ENCODE data around the gene DAB2.

The DAB2 gene

DNA sequence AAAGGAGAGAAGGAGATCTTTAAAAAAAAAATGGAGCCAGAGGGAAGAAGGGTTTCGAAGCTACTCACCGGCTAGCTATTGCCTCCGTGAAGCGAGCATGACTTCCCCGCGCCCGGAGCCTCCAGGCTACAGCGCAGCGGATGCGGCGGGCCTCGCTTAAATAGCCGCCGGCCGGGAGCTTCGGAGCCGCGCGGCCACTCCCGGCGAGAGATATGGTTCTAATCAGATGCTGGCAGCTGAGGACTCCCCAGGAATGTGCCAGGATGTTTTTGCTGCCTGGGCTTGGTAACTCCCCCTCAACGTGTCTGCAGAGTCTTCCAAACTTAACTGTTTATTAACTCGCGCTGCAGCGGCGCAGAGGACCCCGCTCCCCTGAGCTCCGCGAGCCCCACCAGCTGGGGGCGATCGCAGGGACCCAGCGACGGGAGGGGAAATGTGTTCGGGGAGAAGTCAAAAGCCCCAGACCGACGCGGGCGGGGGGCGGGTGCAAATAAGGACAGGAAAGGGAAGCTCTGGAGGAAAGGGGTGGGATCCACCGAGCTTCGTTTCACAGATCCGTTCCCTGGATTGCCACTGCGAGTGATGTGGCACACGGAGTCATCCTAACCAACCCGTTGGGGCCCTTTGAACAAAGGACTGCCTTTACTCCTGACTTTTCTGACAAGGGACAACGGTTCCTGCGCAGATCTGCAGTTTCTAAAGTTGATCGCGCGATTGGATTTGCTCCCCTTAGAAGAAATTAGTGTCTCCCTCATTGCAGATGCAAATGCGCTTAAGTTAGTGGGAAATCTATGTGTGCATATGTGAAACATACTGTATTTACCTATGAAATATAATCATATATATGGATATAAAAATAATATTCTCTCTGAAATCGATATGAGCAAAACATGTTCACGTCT, at the start of gene DAB2:
TSS of gene DAB2 (minus strand) at position 245 of the 902 bp plus-strand sequence. CDS start 30,660 bp downstream, outside the sequence.
- DNase-seq = peak; percentile 92

GRCh38 chr5:39473156-39473775, 48.5 kb upstream of the DAB2 start:
- no peak for DNase-seq

GRCh38 chr5:39471836-39472508, 47.2 kb upstream of the DAB2 start:
- peak; percentile 30 for DNase-seq

DNA sequence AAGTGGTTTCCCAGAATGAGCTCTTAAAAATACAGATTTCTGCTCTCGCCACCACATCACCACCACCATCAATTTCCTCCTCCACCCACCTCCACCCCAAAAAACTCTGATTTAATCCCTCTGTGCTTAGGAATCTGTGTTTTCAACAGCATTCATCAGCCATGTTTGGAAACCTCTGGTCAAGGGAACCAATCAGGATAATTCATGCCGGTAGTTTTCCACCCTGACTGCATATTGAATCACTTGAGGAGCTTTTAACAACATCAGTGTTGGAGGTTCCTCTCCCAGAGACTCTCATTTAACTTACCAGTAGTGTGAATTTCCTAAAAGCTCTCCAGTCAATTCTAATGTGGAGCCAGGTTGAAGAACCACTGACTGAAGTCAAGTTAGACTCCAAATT, 46.0 kb upstream of the DAB2 start:
- peak; percentile 29 for DNase-seq

GRCh38 chr5:39469777-39470415, 45.1 kb upstream of the DAB2 start:
- DNase-seq = peak; percentile 30

GRCh38 chr5:39469176-39469575, 44.4 kb upstream of the DAB2 start:
- DNase-seq = peak; percentile 49

GRCh38 chr5:39466846-39467245, 42.1 kb upstream of the DAB2 start:
- DNase-seq = peak; percentile 76

GRCh38 chr5:39465843-39466242, 41.1 kb upstream of the DAB2 start:
- DNase-seq = no peak

GRCh38 chr5:39465097-39465496, 40.3 kb upstream of the DAB2 start:
- DNase-seq = no peak

DNA sequence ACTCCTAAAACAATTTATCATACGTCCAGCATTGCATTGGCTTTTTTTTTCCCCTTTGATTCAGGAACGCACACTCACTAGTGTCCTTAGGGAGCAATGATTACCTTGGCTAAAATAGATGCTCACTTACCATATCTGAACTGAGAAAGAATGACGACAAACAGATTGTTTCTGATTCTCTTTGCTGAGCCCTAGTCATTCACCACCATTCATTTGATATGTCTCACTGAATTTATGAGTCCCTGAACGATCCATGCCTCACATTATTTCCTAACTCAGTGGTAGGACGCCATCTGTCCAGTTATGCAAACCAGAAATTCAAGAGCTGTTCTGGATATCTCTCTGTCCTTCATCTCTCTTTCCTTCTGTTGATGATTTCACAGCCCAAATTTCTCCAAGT, 39.3 kb upstream of the DAB2 start:
- DNase-seq = no peak

DNA sequence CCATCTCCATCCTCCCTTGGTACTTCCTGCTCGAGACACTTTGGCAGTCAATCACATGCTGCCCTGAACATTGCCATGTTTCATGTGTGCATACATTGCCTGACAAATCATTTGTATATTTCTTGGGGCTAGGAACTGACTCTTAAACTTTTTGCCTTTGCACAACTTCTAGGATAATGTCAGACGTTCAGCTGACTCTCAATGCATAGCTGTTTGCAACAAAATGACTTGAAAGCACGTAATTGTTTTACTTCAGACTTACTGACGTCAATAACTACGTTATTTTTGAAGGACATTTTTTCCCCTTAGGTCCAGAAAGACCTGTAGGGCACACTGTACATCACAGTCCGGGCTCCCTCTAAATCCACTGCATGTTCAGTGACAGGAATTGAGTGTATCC, 37.4 kb upstream of the DAB2 start:
- DNase-seq = no peak

GRCh38 chr5:39461007-39461682, 36.4 kb upstream of the DAB2 start:
- peak; percentile 77 for DNase-seq

DNA sequence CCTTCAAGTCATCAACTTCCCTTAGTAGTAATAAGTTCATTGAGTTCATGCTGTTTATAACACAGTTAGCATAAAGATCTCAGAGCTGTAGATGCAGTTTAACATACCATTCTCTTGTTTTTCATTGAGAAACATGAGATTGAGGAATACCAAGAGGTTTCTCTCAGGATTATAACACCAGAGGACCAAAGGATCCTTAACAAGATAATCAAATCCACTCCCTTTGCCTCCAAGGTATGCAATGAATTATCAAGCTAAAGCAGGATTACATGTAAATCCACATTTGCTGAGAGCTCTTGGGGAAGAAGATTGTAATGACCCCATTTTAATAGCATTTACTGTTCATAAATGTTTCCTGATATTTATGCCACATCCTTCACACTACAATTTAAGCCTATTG, 35.1 kb upstream of the DAB2 start:
- DNase-seq = no peak

- no peak for DNase-seq
Observed at GRCh38 chr5:39459071-39459470, 34.3 kb upstream of the DAB2 start.

DNA sequence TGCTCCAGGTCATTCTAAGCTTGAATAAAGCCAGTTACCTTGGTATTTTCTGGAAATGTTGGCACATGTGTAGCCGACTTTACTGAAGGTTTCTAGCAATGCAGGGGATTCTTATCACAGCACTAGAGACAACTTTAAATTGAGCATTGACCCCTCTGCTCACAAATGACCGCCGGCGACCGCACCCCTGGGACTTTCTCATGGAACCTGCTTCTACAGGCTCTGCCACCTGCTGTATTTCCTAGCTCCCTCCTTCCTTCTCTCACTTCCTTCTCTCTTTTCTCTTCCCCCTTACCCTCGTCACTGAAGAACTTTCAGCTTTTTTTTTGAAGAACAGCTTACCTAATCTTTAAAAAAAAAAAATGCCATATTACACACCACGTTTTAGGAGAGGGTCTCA, 30.9 kb upstream of the DAB2 start:
- DNase-seq = no peak

DNA sequence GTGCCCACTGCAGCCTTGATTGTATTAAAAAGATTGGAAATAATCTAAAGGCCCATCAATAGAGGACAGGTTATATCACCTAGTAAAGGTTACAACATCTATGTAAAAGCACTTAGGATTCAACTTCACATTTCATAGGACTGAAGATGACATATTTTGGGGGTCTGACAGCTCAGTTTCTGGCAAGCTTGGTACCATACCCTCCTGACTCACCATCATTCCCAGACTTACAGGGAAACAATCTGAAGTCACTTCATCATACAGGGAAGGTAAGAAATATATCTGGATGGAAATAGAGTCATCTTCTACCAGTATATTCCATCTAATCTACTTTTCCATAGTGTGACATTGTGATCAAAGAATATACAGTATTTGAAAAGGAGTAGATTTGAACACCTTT, 28.8 kb upstream of the DAB2 start:
- DNase-seq = no peak

- no peak for DNase-seq
Observed at GRCh38 chr5:39452846-39453245, 28.1 kb upstream of the DAB2 start.

- DNase-seq = no peak
Observed at GRCh38 chr5:39451276-39451941, 26.6 kb upstream of the DAB2 start.

DNA sequence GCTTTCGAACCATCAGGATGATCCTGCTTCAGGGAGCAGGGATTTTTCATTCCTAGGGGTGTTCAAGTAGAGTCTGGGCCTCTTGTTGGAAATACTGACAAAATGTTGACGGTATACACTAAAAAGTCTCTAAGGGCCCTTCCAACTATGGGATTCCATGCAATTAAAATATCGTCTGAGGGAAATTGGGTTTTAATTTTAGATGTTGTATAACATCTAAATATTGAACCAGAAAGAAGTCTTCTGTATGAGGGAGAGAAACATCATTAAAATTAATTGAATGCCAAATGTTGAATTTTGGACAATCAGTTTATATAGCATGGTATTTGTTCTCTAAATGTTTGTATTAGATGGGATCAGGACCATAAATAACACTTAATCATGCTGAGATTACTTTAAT, 25.7 kb upstream of the DAB2 start:
- no peak for DNase-seq

DNA sequence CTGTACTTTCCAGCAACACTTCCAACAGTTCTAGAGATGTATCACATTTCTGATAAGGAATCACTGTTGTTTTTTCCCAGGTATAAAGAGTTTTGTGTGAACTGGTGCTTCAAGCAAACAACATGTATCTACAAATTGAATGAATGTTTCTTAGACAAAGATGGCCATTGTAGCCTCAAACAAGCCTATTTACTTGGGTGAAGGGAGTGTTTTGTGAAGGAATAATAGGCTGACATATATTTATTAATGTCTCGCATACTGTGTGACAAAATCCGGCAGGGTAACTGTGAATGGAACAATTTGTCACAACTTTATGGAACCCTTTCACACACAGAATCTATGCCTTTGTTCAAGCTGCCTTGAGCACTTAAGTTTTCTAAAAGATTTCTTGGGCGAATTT, 24.8 kb upstream of the DAB2 start:
- no peak for DNase-seq

- DNase-seq = no peak
Observed at GRCh38 chr5:39448506-39449128, 23.8 kb upstream of the DAB2 start.

DNA sequence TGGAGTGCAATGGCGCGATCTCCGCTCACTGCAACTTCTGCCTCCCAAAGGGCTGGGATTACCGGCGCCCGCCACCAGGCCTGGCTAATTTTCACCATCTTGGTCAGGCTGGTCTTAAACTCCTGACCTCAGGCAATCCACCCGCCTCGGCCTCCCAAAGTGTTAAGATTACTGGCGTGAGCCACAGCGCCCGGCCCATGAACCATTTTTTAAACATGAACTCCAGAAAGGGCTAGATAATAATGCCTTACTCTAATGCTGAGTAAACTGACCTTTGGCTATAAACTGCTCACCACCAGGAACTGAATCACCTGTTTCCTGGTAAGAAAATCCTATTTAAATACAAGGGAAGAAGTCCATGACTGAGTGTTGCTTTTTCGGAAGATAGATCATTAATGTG, 23.2 kb upstream of the DAB2 start:
- no peak for DNase-seq
